ENCODE measurements around the gene ACSF2.

DNA sequence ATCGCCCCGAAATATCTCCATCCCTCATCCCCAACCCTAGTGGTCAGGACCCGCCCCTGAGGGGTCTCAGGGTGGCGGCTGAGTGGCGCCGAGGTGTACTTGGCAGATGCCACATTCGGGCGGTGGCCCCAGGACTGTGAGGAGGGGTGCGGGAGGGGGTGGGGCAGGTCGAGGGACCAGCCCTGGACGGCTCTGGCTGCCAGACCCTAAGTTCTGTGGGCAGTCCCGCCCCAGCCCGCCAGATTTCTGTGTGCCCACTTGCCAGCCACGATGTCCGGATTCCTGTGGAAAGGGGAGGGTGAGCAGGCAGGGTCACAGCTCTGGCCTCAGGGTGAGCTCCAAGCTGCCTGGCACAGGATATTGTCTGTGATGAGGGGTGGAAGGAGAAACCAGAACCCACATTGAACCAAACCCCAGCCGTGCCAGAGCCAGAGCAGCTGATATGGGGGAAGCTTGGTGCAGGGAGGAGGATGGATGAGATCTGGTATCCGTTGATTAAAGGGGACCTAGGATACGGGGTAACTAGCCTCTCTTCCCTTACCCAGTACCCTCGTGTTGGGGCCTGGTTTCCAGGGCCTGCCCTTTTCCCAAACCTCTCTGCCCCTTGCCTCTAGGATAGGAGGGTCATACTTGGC, 43.8 kb downstream of the ACSF2 start:
- TF ChIP-seq POLR2A (IDR thresholded peaks at IDR 0.05; ENCODE audit: low read length) (no peak), GATA1 (IDR thresholded peaks at IDR 0.05; ENCODE audit: low read depth, low read length) (no peak)

Measured in erythroblast (primary cell).